RCC 7860 (cell line): Measurements from ENCODE around the gene MAPK8IP3.
A peak's percentile ranks its signal among the peaks of the same experiment; 100 is the strongest.

Source experiments
- DNase-seq: peaks from one replicate; pipeline ENCODE4 v3.0.0-alpha.2; 2015; ENCODE audit warnings: low spot score
- FAIRE-seq: peaks from 2 replicates; lab custom pipeline; 2012; peaks lifted over from hg19 to GRCh38; lab: Jason Lieb, UNC

MAPK8IP3 gene

GRCh38 chr16:1800701-1801100, 94.7 kb downstream of the MAPK8IP3 start:
- DNase-seq (no peak), FAIRE-seq (no peak)

GRCh38 chr16:1807626-1808025, 101.6 kb downstream of the MAPK8IP3 start:
- FAIRE-seq (no peak), DNase-seq (no peak)

DNA sequence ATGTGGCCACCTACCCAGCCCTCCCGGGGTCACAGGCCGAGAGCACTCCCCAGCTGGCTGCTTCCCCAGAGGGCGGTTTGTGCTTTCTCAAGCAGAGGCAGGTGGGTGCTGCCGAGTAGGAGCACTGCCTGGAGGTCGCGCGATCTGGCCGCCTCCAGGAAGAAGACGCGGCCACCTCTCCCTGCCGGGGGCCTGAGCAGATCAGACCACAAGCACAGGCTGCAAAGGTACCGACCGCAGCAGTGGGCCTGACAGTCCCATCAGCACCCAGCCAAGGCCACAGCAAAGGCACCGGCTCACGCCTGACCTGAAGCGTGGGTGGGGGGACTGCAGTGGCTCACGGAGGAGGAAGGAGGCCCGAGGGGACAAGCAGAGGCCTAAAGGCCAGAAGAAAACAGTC, 102.7 kb downstream of the MAPK8IP3 start:
- FAIRE-seq (no peak), DNase-seq (no peak)

- FAIRE-seq: no peak
- no peak for DNase-seq
Measured at GRCh38 chr16:1809281-1809801, 103.3 kb downstream of the MAPK8IP3 start.

- DNase-seq: no peak
- no peak for FAIRE-seq
Measured at GRCh38 chr16:1810106-1810505, 104.1 kb downstream of the MAPK8IP3 start.

DNA sequence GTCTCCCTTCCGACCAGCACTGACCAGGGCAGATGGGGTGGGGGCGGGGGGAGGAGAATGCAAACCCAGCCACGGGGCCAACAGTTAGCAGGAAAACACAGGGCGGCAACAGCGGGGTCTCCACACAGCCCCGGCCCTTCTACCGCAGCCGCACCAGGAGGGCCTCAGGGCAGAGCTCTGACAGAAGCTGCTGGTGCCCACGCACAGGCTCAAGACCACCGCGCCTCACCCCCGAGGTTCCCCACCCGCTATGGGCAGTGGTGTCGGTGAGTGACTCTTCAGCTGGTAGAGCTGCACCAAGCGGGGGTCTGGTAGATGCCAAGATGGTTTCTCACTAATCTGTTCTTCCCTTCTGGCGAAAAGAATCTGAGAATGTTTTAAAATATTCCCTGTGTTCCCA, 104.5 kb downstream of the MAPK8IP3 start:
- DNase-seq: no peak
- no peak for FAIRE-seq

DNA sequence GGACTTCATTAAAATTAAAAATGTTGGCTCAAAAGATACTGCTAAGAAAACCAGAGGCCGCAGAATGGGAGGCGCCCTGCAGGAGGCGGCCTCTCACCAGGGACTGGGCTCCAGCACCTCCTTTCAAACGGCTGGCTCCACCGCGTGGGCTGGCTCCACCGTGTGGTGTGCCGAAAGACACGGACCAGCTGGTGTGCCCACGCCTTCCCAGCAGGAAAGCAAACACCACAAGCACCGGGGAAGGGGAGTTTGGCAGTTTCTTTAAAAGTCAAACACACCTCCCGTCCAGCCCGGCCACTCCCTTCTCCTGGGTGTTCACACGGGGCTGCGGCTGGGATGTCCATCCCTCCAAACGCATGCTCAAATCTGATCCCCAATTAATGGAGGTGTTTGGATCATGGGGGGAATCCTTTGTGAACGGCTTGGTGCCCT, 106.8 kb downstream of the MAPK8IP3 start:
- DNase-seq (peak; percentile 26), FAIRE-seq (no peak)

GRCh38 chr16:1815461-1815860, 109.5 kb downstream of the MAPK8IP3 start:
- DNase-seq (no peak), FAIRE-seq (no peak)

- no peak for FAIRE-seq
- DNase-seq: no peak
Measured at GRCh38 chr16:1816396-1817275, 110.6 kb downstream of the MAPK8IP3 start.

- DNase-seq (no peak), FAIRE-seq (no peak)
Measured at GRCh38 chr16:1817276-1817589, 111.2 kb downstream of the MAPK8IP3 start.

DNA sequence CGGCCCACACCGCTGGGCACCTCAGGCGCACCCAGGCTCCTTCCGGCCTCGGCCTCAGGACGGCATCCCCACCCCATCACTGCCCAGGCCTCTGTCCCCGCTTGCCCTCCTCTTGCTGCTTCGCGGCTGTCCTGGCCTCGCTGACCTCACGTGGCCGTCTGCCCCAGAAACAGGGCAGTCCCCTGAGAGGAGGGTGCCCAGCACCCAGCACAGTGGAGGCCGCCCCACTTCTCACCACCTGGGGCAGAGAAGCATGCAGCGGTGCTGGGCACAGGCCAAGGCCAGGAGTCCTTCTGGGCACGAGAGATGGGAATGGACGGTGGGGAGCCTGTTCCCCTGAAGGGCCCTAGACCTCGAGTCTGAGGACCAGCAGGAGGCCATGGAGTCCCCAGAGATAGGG, 111.7 kb downstream of the MAPK8IP3 start:
- DNase-seq (no peak), FAIRE-seq (no peak)

- DNase-seq (no peak), FAIRE-seq (no peak)
Measured at GRCh38 chr16:1818204-1818872, 112.3 kb downstream of the MAPK8IP3 start.

GRCh38 chr16:1818873-1819525, 113.0 kb downstream of the MAPK8IP3 start:
- no peak for DNase-seq
- no peak for FAIRE-seq

GRCh38 chr16:1819611-1820010, 113.6 kb downstream of the MAPK8IP3 start:
- DNase-seq: no peak
- no peak for FAIRE-seq
